ENCODE results near the gene ZBTB11.
"Not testable (repeated sequence)": the region's sequence is repeated elsewhere in the genome, so short reads cannot be mapped to it uniquely, and the experiment has no call there.

Gene ZBTB11

GRCh38 chr3:101691685-101692671 is 15.0 kb upstream of the ZBTB11 start:
- DNase-seq = not testable (repeated sequence)

GRCh38 chr3:101690972-101691371 is 14.0 kb upstream of the ZBTB11 start:
- DNase-seq = no peak

- no peak for DNase-seq
Measured at GRCh38 chr3:101689286-101689685, 12.4 kb upstream of the ZBTB11 start.

GRCh38 chr3:101687142-101687931 is 10.4 kb upstream of the ZBTB11 start:
- DNase-seq = no peak

- no peak for DNase-seq
Measured at GRCh38 chr3:101685870-101686307, 9.0 kb upstream of the ZBTB11 start.

GRCh38 chr3:101685050-101685400 is 8.1 kb upstream of the ZBTB11 start:
- DNase-seq = no peak

GRCh38 chr3:101680466-101680865 is 3.5 kb upstream of the ZBTB11 start:
- no peak for DNase-seq

DNA sequence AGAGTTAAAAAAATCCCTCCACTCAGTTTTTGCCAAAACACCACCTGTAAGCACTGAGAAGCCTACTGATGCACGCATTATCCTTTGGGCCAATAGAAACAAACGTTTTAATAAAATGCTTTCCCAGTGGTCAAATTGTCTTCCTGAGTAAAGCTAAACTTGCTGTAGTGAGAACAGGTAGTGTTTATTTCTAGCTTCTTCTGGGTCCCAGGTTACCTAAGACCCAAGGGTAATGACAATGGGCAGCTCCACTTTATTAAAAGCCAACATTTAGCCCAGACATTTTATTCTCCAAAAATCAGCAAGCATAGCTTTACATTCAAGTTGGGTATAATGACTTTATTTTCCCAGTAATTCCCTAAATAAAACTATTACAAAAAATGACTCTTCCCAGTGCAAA is 1.9 kb upstream of the ZBTB11 start:
- not testable (repeated sequence) for DNase-seq

GRCh38 chr3:101677436-101678286 is 729 bp upstream of the ZBTB11 start:
- no peak for DNase-seq

DNA sequence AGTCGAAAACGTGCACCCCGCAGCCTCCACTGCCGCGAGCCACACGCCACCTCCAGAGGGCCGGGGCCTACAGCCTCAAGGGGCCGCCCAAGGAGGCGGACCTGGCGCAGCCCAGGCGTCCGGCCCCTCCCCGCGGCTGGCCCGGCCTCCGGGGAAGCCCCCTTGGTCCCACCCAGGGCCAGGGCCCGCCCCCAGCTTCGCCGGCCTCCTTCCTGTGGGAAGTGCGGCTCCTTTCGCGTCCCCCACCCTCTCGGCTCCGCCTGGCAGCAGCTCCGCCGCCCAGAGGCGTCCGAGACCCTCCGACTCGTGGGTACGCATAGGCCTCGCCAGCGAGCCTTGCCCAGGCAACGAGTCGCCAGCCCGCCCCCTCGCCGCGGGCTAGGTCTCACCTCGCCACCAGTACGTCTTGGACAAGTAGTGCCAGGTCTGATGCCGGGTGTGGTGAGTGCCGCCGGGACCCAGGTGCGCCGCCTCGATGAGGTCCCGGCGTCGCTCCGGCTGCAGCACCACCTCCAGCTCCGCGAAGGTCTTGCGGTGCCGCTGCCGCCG is 642 bp downstream of the ZBTB11 start:
- DNase-seq = no peak

DNA sequence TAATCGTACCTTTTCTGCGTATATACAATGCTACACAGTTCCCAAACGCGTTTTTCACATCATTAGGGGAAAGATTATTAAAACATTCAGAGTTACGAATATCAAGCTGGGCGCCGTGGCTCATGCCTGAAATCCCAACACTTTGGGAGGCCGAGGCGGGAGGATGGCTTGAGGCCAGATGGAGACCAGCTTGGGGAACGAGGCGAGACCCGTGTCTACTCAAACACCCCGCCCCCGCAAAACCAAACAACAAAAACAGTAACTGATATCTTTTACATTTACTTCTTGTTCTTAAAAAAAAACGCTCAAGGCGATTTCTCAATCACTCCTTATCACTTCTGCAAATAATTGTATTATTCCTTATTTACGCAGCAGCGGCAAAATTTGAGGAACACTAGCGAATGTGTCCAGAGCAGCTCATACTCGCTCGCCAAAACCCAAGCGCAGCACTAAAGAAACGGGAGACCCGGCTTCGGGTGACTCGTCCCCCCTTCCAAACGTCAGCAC is 1.2 kb downstream of the ZBTB11 start:
- DNase-seq = no peak

GRCh38 chr3:101674518-101674917 is 2.4 kb downstream of the ZBTB11 start:
- DNase-seq = no peak

GRCh38 chr3:101673953-101674352 is 3.0 kb downstream of the ZBTB11 start:
- DNase-seq = no peak

DNA sequence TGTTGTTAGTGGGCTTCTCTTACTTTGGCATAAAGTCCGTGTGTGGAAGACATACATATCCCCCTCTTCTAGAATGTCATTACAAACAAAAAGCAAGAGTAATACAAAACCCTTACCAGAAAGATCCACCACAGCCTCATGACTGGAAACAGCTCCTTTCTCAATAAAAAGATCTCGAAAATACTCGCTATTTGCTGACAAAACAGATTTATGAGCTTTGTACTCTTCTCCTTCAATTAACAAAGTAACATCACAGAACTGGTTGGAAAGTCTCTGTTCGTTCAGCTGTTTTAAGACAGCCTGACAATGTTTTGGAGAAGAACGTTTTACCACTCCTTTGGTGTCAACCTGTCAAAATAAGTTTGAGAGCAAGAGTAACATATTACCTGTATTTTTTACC is 5.9 kb downstream of the ZBTB11 start:
- no peak for DNase-seq

DNA sequence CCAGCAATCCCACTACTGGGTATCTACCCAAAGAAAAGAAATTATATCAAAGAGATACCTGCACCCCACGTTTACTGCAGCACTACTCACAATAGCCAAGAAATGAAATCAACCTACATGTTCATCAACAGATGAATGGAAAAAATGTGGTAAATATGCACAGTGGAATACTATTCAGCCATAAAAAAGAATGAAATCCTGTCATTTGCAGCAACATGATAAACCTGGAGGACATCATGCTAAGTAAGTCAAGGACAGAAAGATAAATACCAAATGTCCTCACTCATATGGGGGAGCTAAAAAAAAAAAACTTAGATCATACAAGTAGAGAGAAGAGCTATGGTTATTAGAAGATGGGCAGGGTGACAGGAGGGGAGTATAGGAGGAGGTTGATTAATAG is 9.1 kb downstream of the ZBTB11 start:
- DNase-seq = no peak

GRCh38 chr3:101667331-101667730 is 9.6 kb downstream of the ZBTB11 start:
- DNase-seq = no peak

DNA sequence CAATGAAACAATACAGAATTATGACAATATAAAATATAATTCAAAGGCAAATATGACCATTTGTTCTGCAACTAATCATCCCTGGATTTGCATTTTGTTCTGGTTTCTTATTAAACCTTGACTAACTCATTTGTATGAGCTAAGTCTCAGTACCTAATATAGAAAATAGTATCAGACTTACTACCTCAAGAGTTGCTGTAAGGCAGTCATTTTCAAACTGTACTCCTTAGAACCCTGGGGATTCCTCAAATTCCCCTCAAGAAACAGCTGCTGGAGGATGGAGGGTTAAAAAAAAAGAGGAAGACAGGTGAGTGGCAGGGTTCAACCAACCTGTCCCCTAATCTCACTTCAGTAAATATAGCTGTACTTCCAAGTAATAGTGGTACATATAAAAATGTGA is 11.1 kb downstream of the ZBTB11 start:
- DNase-seq = no peak

GRCh38 chr3:101665357-101665756 is 11.6 kb downstream of the ZBTB11 start:
- no peak for DNase-seq

- no peak for DNase-seq
Measured at GRCh38 chr3:101660714-101661113, 16.2 kb downstream of the ZBTB11 start.

DNA sequence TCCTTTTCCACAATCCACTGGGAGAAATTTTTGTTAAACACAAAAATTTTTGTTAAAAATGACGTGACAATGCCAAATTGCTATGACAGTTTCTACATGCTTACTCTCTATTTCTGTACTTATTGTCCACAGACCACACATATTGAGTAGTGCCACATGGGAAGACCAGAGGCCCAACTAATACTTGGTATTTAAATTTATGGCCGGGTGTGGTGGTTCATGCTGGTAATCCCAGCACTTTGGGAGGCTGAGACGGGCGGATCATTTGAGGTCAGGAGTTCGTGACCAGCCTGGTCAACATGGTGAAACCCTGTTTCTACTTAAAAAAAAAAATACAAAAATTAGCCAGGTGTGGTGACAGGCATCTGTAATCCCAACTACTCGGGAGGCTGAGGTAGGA is 20.3 kb downstream of the ZBTB11 start:
- DNase-seq = no peak

GRCh38 chr3:101646726-101647125 is 30.2 kb downstream of the ZBTB11 start:
- no peak for DNase-seq

DNA sequence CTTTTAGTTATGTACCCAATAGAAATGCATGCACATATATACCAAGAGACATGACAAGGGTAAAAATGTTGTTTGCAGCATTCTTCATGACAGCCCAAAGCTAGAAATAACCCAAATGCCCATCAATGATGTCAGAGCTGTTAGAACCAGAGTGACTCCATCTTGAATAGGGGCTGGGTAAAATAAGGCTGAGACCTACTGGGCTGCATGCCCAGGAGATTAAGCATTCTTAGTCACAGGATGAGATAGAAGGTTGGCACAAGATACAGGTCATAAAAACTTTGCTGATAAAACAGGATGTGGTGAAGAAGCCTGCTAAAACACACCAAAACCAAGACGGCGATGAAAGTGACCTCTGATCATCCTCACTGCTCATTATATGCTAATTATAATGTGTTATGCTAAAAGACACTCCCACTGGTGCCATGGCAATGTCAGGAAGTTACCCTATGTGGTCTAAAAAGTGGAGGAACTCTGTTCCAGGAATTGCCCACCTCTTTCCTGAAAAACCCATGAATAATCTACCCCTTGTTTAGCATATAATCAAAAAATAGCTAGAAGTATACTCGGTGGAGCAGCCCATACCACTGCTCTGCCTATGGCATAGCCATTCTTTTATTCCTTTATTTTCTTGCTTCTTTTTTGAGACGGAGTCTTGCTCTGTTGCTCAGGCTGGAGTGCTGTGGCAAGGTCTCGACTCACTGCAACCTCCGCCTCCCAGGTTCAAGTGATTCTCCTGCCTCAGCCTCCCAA is 32.9 kb downstream of the ZBTB11 start:
- DNase-seq = no peak

Measured in NCI-H524 (cell line).